Mesodermal cell (in vitro differentiated cells): ENCODE results near the gene DOCK4.

Source experiments
- H3K27ac ChIP-seq: 2 replicates; pipeline ENCODE4 v1.7.0; 2013; ENCODE audit warnings: mild to moderate bottlenecking, low read depth, low read length, moderate library complexity; ENCODE audit not compliant: severe bottlenecking
- H3K36me3 ChIP-seq: 2 replicates; pipeline ENCODE4 v1.7.1; 2013; ENCODE audit warnings: mild to moderate bottlenecking, low read length, moderate library complexity; ENCODE audit not compliant: control insufficient read depth, insufficient read depth
- H3K4me1 ChIP-seq: one replicate; pipeline ENCODE4 v1.7.1; 2013; ENCODE audit warnings: mild to moderate bottlenecking, low read length; ENCODE audit not compliant: insufficient read depth, control insufficient read depth, poor library complexity, severe bottlenecking
- H3K4me3 ChIP-seq: 2 replicates; pipeline ENCODE4 v1.7.0; 2013; ENCODE audit warnings: low read length, control low read depth, mild to moderate bottlenecking; ENCODE audit not compliant: insufficient read depth, poor library complexity, severe bottlenecking; ENCODE audit errors: extremely low read depth
- H3K9me3 ChIP-seq: 2 replicates; pipeline ENCODE4 v1.7.1; 2013; ENCODE audit warnings: mild to moderate bottlenecking, low read length, moderate library complexity; ENCODE audit not compliant: control insufficient read depth
- WGBS, 2 experiments: methylation state at CpG; one replicate each; pipeline ENCODE4 v1.1.5; 2013; ENCODE audit warnings: missing lambda C conversion rate in 2 of 2; ENCODE audit not compliant: insufficient coverage in 2 of 2; 5-methylcytosine and 5-hydroxymethylcytosine counted together

The DOCK4 gene

GRCh38 chr7:111827863-111828504, 378.2 kb downstream of the DOCK4 start:
- H3K9me3 ChIP-seq = no peaks in the 10 kb centered on the region
- WGBS, 2 experiments = no CpG with 5 or more reads among the region's 1 CpG
- H3K36me3 ChIP-seq = peaks cover 19% of the 10 kb centered on the region
- no peak overlapping the region for H3K4me3 ChIP-seq
- no peaks in the 10 kb centered on the region for H3K4me1 ChIP-seq
- no peak overlapping the region for H3K27ac ChIP-seq

- H3K4me3 ChIP-seq = no peak overlapping the region
- no peaks in the 10 kb centered on the region for H3K9me3 ChIP-seq
- no peaks in the 10 kb centered on the region for H3K4me1 ChIP-seq
- no peak overlapping the region for H3K27ac ChIP-seq
- 60 to 100% methylated on average over 1 of the region's 2 CpGs for WGBS, 2 experiments
- peaks cover 25% of the 10 kb centered on the region for H3K36me3 ChIP-seq
Measured at GRCh38 chr7:111825046-111825445, 381.2 kb downstream of the DOCK4 start.

GRCh38 chr7:111823826-111824225, 382.4 kb downstream of the DOCK4 start:
- no peak overlapping the region for H3K4me3 ChIP-seq
- H3K36me3 ChIP-seq = peaks cover 31% of the 10 kb centered on the region
- 100% methylated on average over 1 of the region's 4 CpGs; no CpG with 5 or more reads in 1 of the 2 experiments for WGBS, 2 experiments
- no peaks in the 10 kb centered on the region for H3K9me3 ChIP-seq
- H3K27ac ChIP-seq = no peak overlapping the region
- no peaks in the 10 kb centered on the region for H3K4me1 ChIP-seq

- 96 to 100% methylated on average over 1 to 4 of the region's 4 CpGs for WGBS, 2 experiments
- Histone ChIP-seq H3K4me1 (no peaks in the 10 kb centered on the region), H3K27ac (no peak overlapping the region), H3K36me3 (peaks cover 34% of the 10 kb centered on the region), H3K9me3 (no peaks in the 10 kb centered on the region), H3K4me3 (no peak overlapping the region)
Measured at GRCh38 chr7:111821046-111821445, 385.2 kb downstream of the DOCK4 start.

GRCh38 chr7:111820621-111821020, 385.6 kb downstream of the DOCK4 start:
- Histone ChIP-seq H3K9me3 (no peaks in the 10 kb centered on the region), H3K4me1 (no peaks in the 10 kb centered on the region), H3K4me3 (no peak overlapping the region), H3K27ac (no peak overlapping the region), H3K36me3 (peaks cover 32% of the 10 kb centered on the region)
- WGBS, 2 experiments = 100% methylated on average over 1 of the region's 2 CpGs

GRCh38 chr7:111820121-111820520, 386.1 kb downstream of the DOCK4 start:
- H3K4me1 ChIP-seq = no peaks in the 10 kb centered on the region
- peaks cover 32% of the 10 kb centered on the region for H3K36me3 ChIP-seq
- no peak overlapping the region for H3K4me3 ChIP-seq
- H3K9me3 ChIP-seq = no peaks in the 10 kb centered on the region
- H3K27ac ChIP-seq = no peak overlapping the region
- WGBS, 2 experiments = 100% methylated on average over 1 of the region's 1 CpG; no CpG with 5 or more reads in 1 of the 2 experiments

- no peak overlapping the region for H3K27ac ChIP-seq
- H3K4me1 ChIP-seq = no peaks in the 10 kb centered on the region
- H3K36me3 ChIP-seq = peaks cover 24% of the 10 kb centered on the region
- H3K9me3 ChIP-seq = no peaks in the 10 kb centered on the region
- WGBS, 2 experiments = no CpG with 5 or more reads among the region's 1 CpG
- no peak overlapping the region for H3K4me3 ChIP-seq
Measured at GRCh38 chr7:111815354-111815753, 390.8 kb downstream of the DOCK4 start.

GRCh38 chr7:111813306-111813705, 392.9 kb downstream of the DOCK4 start:
- no CpG with 5 or more reads among the region's 4 CpGs for WGBS, 2 experiments
- H3K36me3 ChIP-seq = peaks cover 28% of the 10 kb centered on the region

GRCh38 chr7:111806232-111806631, 400.0 kb downstream of the DOCK4 start:
- Histone ChIP-seq H3K36me3 (peaks cover 43% of the 10 kb centered on the region), H3K4me1 (no peaks in the 10 kb centered on the region), H3K9me3 (no peaks in the 10 kb centered on the region), H3K27ac (no peak overlapping the region), H3K4me3 (no peak overlapping the region)
- 91 to 93% methylated on average over 3 to 4 of the region's 4 CpGs for WGBS, 2 experiments

More at GRCh38 chr7:111813306-111813705, 392.9 kb downstream of the DOCK4 start:
- no peak overlapping the region for H3K27ac ChIP-seq
- no peaks in the 10 kb centered on the region for H3K9me3 ChIP-seq
- no peaks in the 10 kb centered on the region for H3K4me1 ChIP-seq
- no peak overlapping the region for H3K4me3 ChIP-seq

- Histone ChIP-seq H3K9me3 (peaks cover 12% of the 10 kb centered on the region), H3K36me3 (peaks cover 37% of the 10 kb centered on the region), H3K4me3 (no peak overlapping the region), H3K27ac (no peak overlapping the region), H3K4me1 (no peaks in the 10 kb centered on the region)
- WGBS, 2 experiments = 86% methylated on average over 1 of the region's 3 CpGs; no CpG with 5 or more reads in 1 of the 2 experiments
Measured at GRCh38 chr7:111803015-111803758, 403.0 kb downstream of the DOCK4 start.
